Measurements from ENCODE around the gene VPS51.

GRCh38 chr11:65090628-65091027 lies 5.4 kb upstream of the VPS51 start:
- TF ChIP-seq CTCF (IDR thresholded peaks at IDR 0.05 in 4 of 5, conservative IDR thresholded peaks at IDR 0.05 in 1 of 5) = no peak
- TF ChIP-seq POLR2A (IDR thresholded peaks at IDR 0.05) = no peak

Data from gastrocnemius medialis (tissue), 4 donors.